Esophagus squamous epithelium (tissue), 5 donors: ENCODE results near the gene CGB5. TPM values are rescaled to one million over a fixed set of nuclear protein-coding genes. Genes with fewer than 3 reads are reported as not detected.
"Not testable (repeated sequence)": the region's sequence is repeated elsewhere in the genome, so short reads cannot be mapped to it uniquely, and the experiment has no call there.

Source experiments
- DNase-seq: peaks from one replicate; lab custom pipeline; 2025; lab: John Stamatoyannopoulos, UW
- H3K27ac ChIP-seq, 4 donors: fragments of 200-600 bp; sonication (generic); one replicate each; pipeline ENCODE4 v1.5.1; 2016 to 2019; ENCODE audit warnings: mild to moderate bottlenecking in 1 of 4
- H3K27me3 ChIP-seq, 4 donors: fragments of 200-600 bp; sonication (generic); 1 replicate in 3 of 4; 2 replicates in 1 of 4; pipeline versions ENCODE4 v1.5.1 to v1.6.0; 2017 to 2021; ENCODE audit warnings: antibody characterized with exemption in 1 of 4
- H3K36me3 ChIP-seq, 3 donors: fragments of 200-600 bp; sonication (generic); one replicate each; pipeline ENCODE4 v1.5.1; 2016 to 2019
- H3K4me1 ChIP-seq, 3 donors: fragments of 200-600 bp; sonication (generic); one replicate each; pipeline ENCODE4 v1.5.1; 2017 to 2019
- H3K4me3 ChIP-seq, 4 donors: fragments of 200-600 bp; sonication (generic); 1 replicate in 3 of 4; 2 replicates in 1 of 4; pipeline ENCODE4 v1.5.1; 2016 to 2019; ENCODE audit warnings: mild to moderate bottlenecking in 2 of 4, moderate library complexity in 1 of 4
- H3K9me3 ChIP-seq, 3 donors: fragments of 200-600 bp; sonication (generic); one replicate each; pipeline ENCODE4 v1.5.1; 2016 to 2019
- CTCF ChIP-seq, 6 experiments: fragments of 450-650 bp in 4 of 6; fragments of 200-600 bp in 2 of 6; sonication (generic) in 2 of 6; IDR thresholded peaks; one replicate each; pipeline ENCODE4 v1.5.1; 2016 to 2019; ENCODE audit warnings: antibody characterized with exemption in 6 of 6, mild to moderate bottlenecking in 4 of 6, moderate library complexity in 4 of 6
- POLR2A ChIP-seq, 4 donors: fragments of 450-650 bp; IDR thresholded peaks; one replicate each; pipeline ENCODE4 v1.6.1; 2017; ENCODE audit warnings: antibody characterized with exemption in 4 of 4, mild to moderate bottlenecking in 4 of 4, moderate library complexity in 3 of 4
- WGBS, 2 donors: methylation state at CpG; one replicate each; pipeline ENCODE4 v1.1.5; 2018; 5-methylcytosine and 5-hydroxymethylcytosine counted together
- intact Hi-C: fragments of 100-400 bp; cut with DNase I; formaldehyde crosslinking; loops from one replicate; pipeline ENCODE4 v1.15.0; 2022
- total RNA-seq, 4 donors: library from RNA; depleted of rRNA; stranded (reverse); fragments of >200 nt; gene quantifications; one replicate each; pipeline ENCODE4 v1.1.0, GENCODE V29; 2016
- donor health status: DM: yes; HTN: yes; CAD: no.

Gene CGB5
- total RNA-seq, 4 donors from 2014 or later, result 2.4 TPM; not detected in 3

GRCh38 chr19:49017041-49017665 lies 26.5 kb upstream of the CGB5 start, which contains the start of gene LHB:
TSS of gene LHB (minus strand) at chr19:49017091. CDS start at chr19:49017081, 10 bp downstream.
- DNase-seq, result no peak
- 83% methylated on average over 6 of the region's 17 CpGs; no CpG with 5 or more reads in 1 of the 2 donors for WGBS, 2 donors
- Histone ChIP-seq H3K36me3 (peaks cover 0 to 48% (median 5%) of the 10 kb centered on the region in 3 donors), H3K4me1 (peaks cover 0 to 35% (median 20%) of the 10 kb centered on the region in 3 donors), H3K9me3 (no peaks in the 10 kb centered on the region), H3K27ac (peak within 1 kb of the TSS in 2 of 4 donors; percentile 5 to 23), H3K4me3 (peak within 1 kb of the TSS; percentile 21 to 68 (median 48)), H3K27me3 (peaks cover 0 to 38% (median 0%) of the 10 kb centered on the region in 4 donors)
- no peak for TF ChIP-seq POLR2A (IDR thresholded peaks at IDR 0.05)
- no peak for TF ChIP-seq CTCF (IDR thresholded peaks at IDR 0.05)
- intact Hi-C loops, result no loop called here

- TF ChIP-seq CTCF (IDR thresholded peaks at IDR 0.05), result peak in 4 of 6 experiments; percentile 26 to 47 (median 36)
- no peak for TF ChIP-seq POLR2A (IDR thresholded peaks at IDR 0.05)
- Histone ChIP-seq H3K27me3 (peaks cover 0 to 38% (median 0%) of the 10 kb centered on the region in 4 donors), H3K27ac (peak overlapping the region in 2 of 4 donors; percentile 5 to 23), H3K4me3 (peak overlapping the region; percentile 21 to 68 (median 48)), H3K9me3 (no peaks in the 10 kb centered on the region), H3K36me3 (peaks cover 0 to 41% (median 5%) of the 10 kb centered on the region in 3 donors), H3K4me1 (peaks cover 0 to 35% (median 20%) of the 10 kb centered on the region in 3 donors)
- 0% methylated on average over 1 to 2 of the region's 62 CpGs for WGBS, 2 donors
- intact Hi-C loops, result no loop called here
- DNase-seq, result no peak
Observed at GRCh38 chr19:49017666-49018351, 25.8 kb upstream of the CGB5 start.

GRCh38 chr19:49018388-49019241 lies 25.0 kb upstream of the CGB5 start:
- Histone ChIP-seq H3K27me3 (peaks cover 0 to 38% (median 0%) of the 10 kb centered on the region in 4 donors), H3K4me1 (peaks cover 0 to 35% (median 20%) of the 10 kb centered on the region in 3 donors), H3K4me3 (peak overlapping the region; percentile 21 to 68 (median 48)), H3K36me3 (peaks cover 0 to 33% (median 5%) of the 10 kb centered on the region in 3 donors)
- H3K27ac ChIP-seq, DNase-seq, H3K9me3 ChIP-seq, intact Hi-C loops: not testable (repeated sequence)
- 1 to 13% methylated on average over 25 to 27 of the region's 50 CpGs for WGBS, 2 donors

- H3K27me3 ChIP-seq, result peaks cover 0 to 38% (median 0%) of the 10 kb centered on the region in 4 donors
- TF ChIP-seq POLR2A (IDR thresholded peaks at IDR 0.05), result no peak
- no peak for TF ChIP-seq CTCF (IDR thresholded peaks at IDR 0.05)
- H3K36me3 ChIP-seq, result peaks cover 0 to 25% (median 5%) of the 10 kb centered on the region in 3 donors
- intact Hi-C loops, result no loop called here
- peak overlapping the region; percentile 21 to 68 (median 48) for H3K4me3 ChIP-seq
- H3K4me1 ChIP-seq, result peaks cover 0 to 35% (median 20%) of the 10 kb centered on the region in 3 donors
- no peak for DNase-seq
- H3K27ac ChIP-seq, result no peak overlapping the region
- 17 to 36% methylated on average over 12 to 23 of the region's 41 CpGs for WGBS, 2 donors
- H3K9me3 ChIP-seq, result no peaks in the 10 kb centered on the region
Observed at GRCh38 chr19:49019242-49019932, 24.3 kb upstream of the CGB5 start.

- no peak for DNase-seq
- Histone ChIP-seq H3K36me3 (peaks cover 0 to 16% (median 5%) of the 10 kb centered on the region in 3 donors), H3K27ac (no peak overlapping the region), H3K4me3 (no peak overlapping the region), H3K27me3 (peaks cover 0 to 38% (median 0%) of the 10 kb centered on the region in 4 donors), H3K9me3 (no peaks in the 10 kb centered on the region), H3K4me1 (peaks cover 0 to 35% (median 20%) of the 10 kb centered on the region in 3 donors)
- WGBS, 2 donors, result 73 to 80% methylated on average over 1 to 10 of the region's 11 CpGs
- intact Hi-C loops, result no loop called here
- TF ChIP-seq CTCF (IDR thresholded peaks at IDR 0.05) (no peak), POLR2A (IDR thresholded peaks at IDR 0.05) (no peak)
Observed at GRCh38 chr19:49020342-49020741, 23.3 kb upstream of the CGB5 start.
